Panc1 (cell line): ENCODE results near the gene KIAA1217. TPM values are rescaled to one million over a fixed set of nuclear protein-coding genes. Genes with fewer than 3 reads are reported as not detected.

Experiments used
- ATAC-seq: fragments of 200-7000 bp; cut with Tn5 transposase; 2 replicates; pipeline ENCODE4 v1.9.1; 2020; ENCODE audit warnings: mild to moderate bottlenecking, moderate library complexity
- BruUV-seq: library from RNA; stranded (reverse); fragments of 400-500 nt; replicated peaks from 2 replicates; lab custom pipeline; 2021; lab: Mats Ljungman, UMichigan
- CTCF ChIA-PET: fragments of 300-600 bp; sonication (Branson Sonifier 250); formaldehyde crosslinking; loops from one replicate; lab custom pipeline; 2022; ENCODE audit warnings: antibody characterized with exemption; lab: Charles Lee
- POLR2A ChIA-PET: fragments of 300-600 bp; sonication (Branson Sonifier 250); formaldehyde crosslinking; loops from one replicate; lab custom pipeline; 2022; ENCODE audit warnings: antibody characterized with exemption; lab: Charles Lee
- DNase-seq: peaks from one replicate; pipeline ENCODE4 v3.0.0-alpha.2; 2010; ENCODE audit warnings: low read depth, low spot score
- H3K27ac ChIP-seq: 2 replicates; pipeline ENCODE4 v1.5.1; 2011; ENCODE audit warnings: mild to moderate bottlenecking, low read length, inconsistent platforms
- H3K27me3 ChIP-seq: fragments of 200-500 bp; sonication (Bioruptor generic); 2 replicates; pipeline ENCODE4 v1.6.0; 2014; ENCODE audit warnings: low read length, inconsistent platforms; ENCODE audit not compliant: control insufficient read depth, insufficient read depth
- H3K36me3 ChIP-seq: fragments of 200-500 bp; sonication (Bioruptor generic); 2 replicates; pipeline ENCODE4 v1.5.1; 2014; ENCODE audit warnings: inconsistent platforms, mild to moderate bottlenecking, low read length, moderate library complexity; ENCODE audit not compliant: control insufficient read depth, insufficient read depth
- H3K4me1 ChIP-seq: 2 replicates; pipeline ENCODE4 v1.5.1; 2011; ENCODE audit warnings: inconsistent platforms, mild to moderate bottlenecking, low read length, moderate library complexity; ENCODE audit not compliant: control insufficient read depth, insufficient read depth
- H3K4me3 ChIP-seq, 2 experiments: 2 replicates each; pipeline ENCODE4 v1.5.1; 2011 to 2012; ENCODE audit warnings: low read depth in 2 of 2, low read length in 2 of 2, mild to moderate bottlenecking in 2 of 2, inconsistent platforms in 1 of 2, moderate library complexity in 1 of 2
- H3K9me3 ChIP-seq: fragments of 200-500 bp; sonication (Bioruptor generic); 2 replicates; pipeline ENCODE4 v1.5.1; 2014; ENCODE audit warnings: low read depth, mild to moderate bottlenecking, inconsistent platforms, low read length, moderate library complexity; ENCODE audit not compliant: control insufficient read depth, insufficient read depth
- POLR2AphosphoS5 ChIP-seq: IDR thresholded peaks from 2 replicates; pipeline ENCODE4 v1.6.1; 2012; ENCODE audit warnings: mild to moderate bottlenecking, low read depth, low read length, moderate library complexity
- SIN3A ChIP-seq: IDR thresholded peaks from 2 replicates; pipeline ENCODE4 v1.6.1; 2012; ENCODE audit warnings: low read depth, mild to moderate bottlenecking, low read length, moderate library complexity, borderline replicate concordance; ENCODE audit not compliant: insufficient read depth
- TCF7L2 ChIP-seq: IDR thresholded peaks from 2 replicates; pipeline ENCODE4 v1.6.1; 2011; ENCODE audit warnings: mild to moderate bottlenecking, low read depth, low read length, inconsistent platforms
- in situ Hi-C: cut with HindIII; loops from 2 replicates; pipeline ENCODE4 v1.10.0; 2016; ENCODE audit warnings: low sequenced_read_pairs, low pct_unique_long_range_greater_than_20kb
- intact Hi-C: fragments of 100-400 bp; cut with micrococcal nuclease; formaldehyde crosslinking; loops from one replicate; pipeline ENCODE4 v1.10.0; 2022; ENCODE audit not compliant: unreplicated experiment
- total RNA-seq: library from RNA; stranded (reverse); gene quantifications from one replicate; pipeline ENCODE4 v1.2.1, GENCODE V29; 2021; ENCODE audit not compliant: unreplicated experiment
- TF ChIP-seq, protein P1 (sequence below): fragments of 450-650 bp; IDR thresholded peaks from 2 replicates; pipeline ENCODE4 v1.5.1; 2017; ENCODE audit warnings: mild to moderate bottlenecking
- TF ChIP-seq, protein P2 (sequence below), 2 experiments: IDR thresholded peaks; 2 replicates each; pipeline ENCODE4 v1.6.1; 2011 to 2012; ENCODE audit warnings: low read depth in 2 of 2, control low read depth in 1 of 2, low read length in 1 of 2, mild to moderate bottlenecking in 1 of 2, moderate library complexity in 1 of 2; ENCODE audit not compliant: insufficient read depth in 1 of 2

KIAA1217 gene
- total RNA-seq, 1 experiment from 2014 or later, result 11.6 TPM

DNA sequence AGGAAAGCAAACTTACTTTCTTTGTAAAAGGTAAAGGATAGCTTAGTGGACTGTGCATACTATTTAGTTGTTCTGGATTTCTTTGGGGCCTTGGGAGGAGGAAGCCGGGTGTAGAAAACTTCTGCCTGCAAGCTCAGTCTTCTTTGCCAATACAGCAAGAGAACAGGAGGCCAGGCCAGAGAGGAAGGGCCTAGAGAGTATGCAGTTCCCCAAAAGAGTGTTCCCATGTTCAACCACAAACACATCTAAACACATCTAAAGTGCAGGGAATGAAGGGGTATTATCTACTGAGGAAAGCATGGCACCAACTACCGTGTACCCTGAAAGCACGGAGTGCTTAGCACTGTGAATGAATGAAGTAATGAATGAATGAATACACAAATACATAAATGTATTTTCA lies 11.0 kb downstream of the KIAA1217 start:
- no peaks in the 10 kb centered on the region for H3K9me3 ChIP-seq
- no peaks in the 10 kb centered on the region for H3K36me3 ChIP-seq
- in situ Hi-C loops (no loop called here), intact Hi-C loops (loop anchor here (10.0 kb wide), 1 partner anchor 145 kb away; no protein-coding TSS in a partner anchor)
- ChIA-PET POLR2A (no interaction called here), CTCF (no interaction called here)
- no peak overlapping the region for H3K27ac ChIP-seq
- BruUV-seq, result no TSS peak
- no peaks in the 10 kb centered on the region for H3K4me1 ChIP-seq
- H3K27me3 ChIP-seq, result no peaks in the 10 kb centered on the region
- H3K4me3 ChIP-seq, result no peak overlapping the region
- no peak for DNase-seq
- no peak for TF ChIP-seq SIN3A
- no peak for TF ChIP-seq TCF7L2
- TF ChIP-seq, protein P1, sequence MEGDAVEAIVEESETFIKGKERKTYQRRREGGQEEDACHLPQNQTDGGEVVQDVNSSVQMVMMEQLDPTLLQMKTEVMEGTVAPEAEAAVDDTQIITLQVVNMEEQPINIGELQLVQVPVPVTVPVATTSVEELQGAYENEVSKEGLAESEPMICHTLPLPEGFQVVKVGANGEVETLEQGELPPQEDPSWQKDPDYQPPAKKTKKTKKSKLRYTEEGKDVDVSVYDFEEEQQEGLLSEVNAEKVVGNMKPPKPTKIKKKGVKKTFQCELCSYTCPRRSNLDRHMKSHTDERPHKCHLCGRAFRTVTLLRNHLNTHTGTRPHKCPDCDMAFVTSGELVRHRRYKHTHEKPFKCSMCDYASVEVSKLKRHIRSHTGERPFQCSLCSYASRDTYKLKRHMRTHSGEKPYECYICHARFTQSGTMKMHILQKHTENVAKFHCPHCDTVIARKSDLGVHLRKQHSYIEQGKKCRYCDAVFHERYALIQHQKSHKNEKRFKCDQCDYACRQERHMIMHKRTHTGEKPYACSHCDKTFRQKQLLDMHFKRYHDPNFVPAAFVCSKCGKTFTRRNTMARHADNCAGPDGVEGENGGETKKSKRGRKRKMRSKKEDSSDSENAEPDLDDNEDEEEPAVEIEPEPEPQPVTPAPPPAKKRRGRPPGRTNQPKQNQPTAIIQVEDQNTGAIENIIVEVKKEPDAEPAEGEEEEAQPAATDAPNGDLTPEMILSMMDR, result no peak
- TF ChIP-seq POLR2AphosphoS5, result no peak
- TF ChIP-seq, protein P2, sequence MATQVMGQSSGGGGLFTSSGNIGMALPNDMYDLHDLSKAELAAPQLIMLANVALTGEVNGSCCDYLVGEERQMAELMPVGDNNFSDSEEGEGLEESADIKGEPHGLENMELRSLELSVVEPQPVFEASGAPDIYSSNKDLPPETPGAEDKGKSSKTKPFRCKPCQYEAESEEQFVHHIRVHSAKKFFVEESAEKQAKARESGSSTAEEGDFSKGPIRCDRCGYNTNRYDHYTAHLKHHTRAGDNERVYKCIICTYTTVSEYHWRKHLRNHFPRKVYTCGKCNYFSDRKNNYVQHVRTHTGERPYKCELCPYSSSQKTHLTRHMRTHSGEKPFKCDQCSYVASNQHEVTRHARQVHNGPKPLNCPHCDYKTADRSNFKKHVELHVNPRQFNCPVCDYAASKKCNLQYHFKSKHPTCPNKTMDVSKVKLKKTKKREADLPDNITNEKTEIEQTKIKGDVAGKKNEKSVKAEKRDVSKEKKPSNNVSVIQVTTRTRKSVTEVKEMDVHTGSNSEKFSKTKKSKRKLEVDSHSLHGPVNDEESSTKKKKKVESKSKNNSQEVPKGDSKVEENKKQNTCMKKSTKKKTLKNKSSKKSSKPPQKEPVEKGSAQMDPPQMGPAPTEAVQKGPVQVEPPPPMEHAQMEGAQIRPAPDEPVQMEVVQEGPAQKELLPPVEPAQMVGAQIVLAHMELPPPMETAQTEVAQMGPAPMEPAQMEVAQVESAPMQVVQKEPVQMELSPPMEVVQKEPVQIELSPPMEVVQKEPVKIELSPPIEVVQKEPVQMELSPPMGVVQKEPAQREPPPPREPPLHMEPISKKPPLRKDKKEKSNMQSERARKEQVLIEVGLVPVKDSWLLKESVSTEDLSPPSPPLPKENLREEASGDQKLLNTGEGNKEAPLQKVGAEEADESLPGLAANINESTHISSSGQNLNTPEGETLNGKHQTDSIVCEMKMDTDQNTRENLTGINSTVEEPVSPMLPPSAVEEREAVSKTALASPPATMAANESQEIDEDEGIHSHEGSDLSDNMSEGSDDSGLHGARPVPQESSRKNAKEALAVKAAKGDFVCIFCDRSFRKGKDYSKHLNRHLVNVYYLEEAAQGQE (IDR thresholded peaks at IDR 0.05; ENCODE audit: insufficient read depth in 1 of 2, low read depth in 2 of 2, low read length in 1 of 2), result no peak
- ATAC-seq, result no peak

DNA sequence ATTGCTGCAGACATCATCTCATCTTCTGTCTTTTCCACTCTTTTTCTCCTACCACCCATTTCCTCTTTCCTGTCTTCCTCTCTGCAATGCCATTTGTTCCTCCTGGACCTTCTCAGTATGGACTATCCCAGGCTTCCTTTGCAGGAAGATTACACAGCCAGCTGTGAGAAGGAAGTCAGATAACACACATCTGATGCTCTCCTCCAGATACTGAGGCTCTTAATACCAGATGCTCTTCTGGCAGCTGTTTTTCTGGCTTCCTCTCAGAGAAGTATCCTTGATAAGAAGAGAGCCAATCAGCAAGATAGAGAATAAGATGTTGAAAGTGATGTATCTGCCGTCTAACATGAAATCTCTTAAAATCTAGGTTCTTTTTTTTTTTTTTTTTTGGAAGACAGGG lies 14.4 kb downstream of the KIAA1217 start:
- no peaks in the 10 kb centered on the region for H3K27me3 ChIP-seq
- ChIA-PET POLR2A (no interaction called here), CTCF (no interaction called here)
- H3K9me3 ChIP-seq, result no peaks in the 10 kb centered on the region
- H3K4me1 ChIP-seq, result no peaks in the 10 kb centered on the region
- intact Hi-C loops (loop anchor here (10.0 kb wide), 1 partner anchor 141 kb away; no protein-coding TSS in a partner anchor), in situ Hi-C loops (no loop called here)
- TF ChIP-seq, protein P2 (IDR thresholded peaks at IDR 0.05; ENCODE audit: insufficient read depth in 1 of 2, low read depth in 2 of 2, low read length in 1 of 2), result no peak
- H3K36me3 ChIP-seq, result no peaks in the 10 kb centered on the region
- no peak overlapping the region for H3K4me3 ChIP-seq
- ATAC-seq (no peak), DNase-seq (no peak)
- no TSS peak for BruUV-seq
- H3K27ac ChIP-seq, result no peak overlapping the region
